Measurements from ENCODE around the gene ADCYAP1.

ADCYAP1 gene

GRCh38 chr18:904218-905090 lies at the start of gene ADCYAP1 (continued):
- TF ChIP-seq ZNF398 (tag by site-specific recombination; IDR thresholded peaks at IDR 0.05) (peak; percentile 39; the same call in 1 of the 2 replicates), ZNF121 (tag by site-specific recombination; IDR thresholded peaks at IDR 0.05) (no peak), ZNF426 (tag by site-specific recombination; IDR thresholded peaks at IDR 0.05) (no peak), ZNF366 (tag by site-specific recombination; conservative IDR thresholded peaks at IDR 0.05) (0 out of 2 replicates have a peak, but pooled peaks have one; percentile 46)

GRCh38 chr18:857986-858385 lies 46.7 kb upstream of the ADCYAP1 start:
- no peaks in the 10 kb centered on the region for H3K36me3 ChIP-seq (ENCODE audit: control insufficient read depth in 2 of 2, insufficient read depth in 1 of 2, low read length in 2 of 2)
- no peak for TF ChIP-seq GLI4 (tag by site-specific recombination; IDR thresholded peaks at IDR 0.05)
- TF ChIP-seq ZNF692 (tag by site-specific recombination; IDR thresholded peaks at IDR 0.05), result no peak
- TF ChIP-seq ZNF843 (tag by site-specific recombination; IDR thresholded peaks at IDR 0.05), result no peak
- no peak for TF ChIP-seq ZBTB26 (tag by site-specific recombination; optimal IDR thresholded peaks at IDR 0.05)
- TF ChIP-seq HOXD13 (CRISPR knock-in tag; IDR thresholded peaks at IDR 0.05; ENCODE audit: borderline replicate concordance), result no peak
- no peak for TF ChIP-seq ZNF501 (tag by site-specific recombination; IDR thresholded peaks at IDR 0.05)
- no peak for TF ChIP-seq ZFP3 (tag by site-specific recombination; IDR thresholded peaks at IDR 0.05; ENCODE audit: low read depth)
- no peak for TF ChIP-seq WT1 (tag by site-specific recombination; IDR thresholded peaks at IDR 0.05)
- TF ChIP-seq ZNF366 (tag by site-specific recombination; conservative IDR thresholded peaks at IDR 0.05), result no peak
- no peak for TF ChIP-seq ZNF626 (tag by site-specific recombination; IDR thresholded peaks at IDR 0.05)
- no peak for TF ChIP-seq ZNF114 (tag by site-specific recombination; IDR thresholded peaks at IDR 0.05)
- no peak for TF ChIP-seq ZNF341 (tag by site-specific recombination; IDR thresholded peaks at IDR 0.05; ENCODE audit: low read depth)
- no peak for TF ChIP-seq ZSCAN16 (tag by site-specific recombination; IDR thresholded peaks at IDR 0.05)
- TF ChIP-seq ZNF2 (tag by site-specific recombination; IDR thresholded peaks at IDR 0.05), result no peak
- TF ChIP-seq ZSCAN5A (tag by site-specific recombination; IDR thresholded peaks at IDR 0.05), result no peak
- TF ChIP-seq ZSCAN18 (tag by site-specific recombination; IDR thresholded peaks at IDR 0.05), result no peak
- TF ChIP-seq ZNF302 (tag by site-specific recombination; IDR thresholded peaks at IDR 0.05; ENCODE audit: low read depth), result no peak
- CTCF ChIA-PET, result interaction anchor here (0.6 to 1.0 kb wide), 3 partner anchors 15 to 561 kb away, joined by 3 to 5 read pairs (median 4); no protein-coding TSS in a partner anchor
- H3K4me1 ChIP-seq (ENCODE audit: control insufficient read depth, insufficient read depth, low read length), result no peaks in the 10 kb centered on the region
- H3K4me3 ChIP-seq (ENCODE audit: low read depth, low read length), result no peak overlapping the region
- H3K9me3 ChIP-seq (ENCODE audit: control insufficient read depth, insufficient read depth, low read depth, low read length), result no peaks in the 10 kb centered on the region
- no peak overlapping the region for H3K27ac ChIP-seq (ENCODE audit: extremely low read depth, low read depth, low read length)
- POLR2A ChIA-PET, result no interaction called here
